Gastroesophageal sphincter (tissue), 4 donors: ENCODE measurements around the gene DYSF. TPM values are rescaled to one million over a fixed set of nuclear protein-coding genes. Genes with fewer than 3 reads are reported as not detected.

Experiments
- ATAC-seq: fragments of 150-250 bp; one replicate; pipeline ENCODE4 v1.9.1; 2016; ENCODE audit warnings: mild to moderate bottlenecking, moderate library complexity
- H3K27ac ChIP-seq, 4 donors: fragments of 200-600 bp; sonication (generic) in 3 of 4; 1 replicate in 3 of 4; 2 replicates in 1 of 4; pipeline ENCODE4 v1.5.1; 2016 to 2019
- H3K27me3 ChIP-seq: fragments of 200-600 bp; sonication (generic); one replicate; pipeline ENCODE4 v1.5.1; 2019
- H3K36me3 ChIP-seq, 2 donors: fragments of 200-600 bp; sonication (generic); one replicate each; pipeline ENCODE4 v1.5.1; 2019; ENCODE audit warnings: control low read depth in 1 of 2
- H3K4me1 ChIP-seq, 3 donors: fragments of 200-600 bp; sonication (generic); 1 replicate in 2 of 3; 2 replicates in 1 of 3; pipeline ENCODE4 v1.5.1; 2016 to 2019; ENCODE audit warnings: control low read depth in 2 of 3
- H3K4me3 ChIP-seq, 2 donors: fragments of 200-600 bp; sonication (generic); one replicate each; pipeline ENCODE4 v1.5.1; 2019; ENCODE audit warnings: mild to moderate bottlenecking in 1 of 2, moderate library complexity in 1 of 2
- H3K9me3 ChIP-seq, 3 donors: fragments of 200-600 bp; sonication (generic); one replicate each; pipeline ENCODE4 v1.5.1; 2017 to 2019; ENCODE audit warnings: control low read depth in 2 of 3
- EP300 ChIP-seq: sonication (generic); formaldehyde crosslinking; IDR thresholded peaks from one replicate; pipeline ENCODE4 v1.6.1; 2017; ENCODE audit warnings: antibody characterized with exemption, mild to moderate bottlenecking
- POLR2A ChIP-seq, 2 donors: fragments of 450-650 bp; IDR thresholded peaks; one replicate each; pipeline ENCODE4 v1.6.1; 2017; ENCODE audit warnings: antibody characterized with exemption in 2 of 2, mild to moderate bottlenecking in 2 of 2, moderate library complexity in 1 of 2
- POLR2AphosphoS5 ChIP-seq: sonication (generic); formaldehyde crosslinking; IDR thresholded peaks from one replicate; pipeline ENCODE4 v1.6.1; 2017; ENCODE audit warnings: antibody characterized with exemption
- WGBS, 2 donors: methylation state at CpG; one replicate each; pipeline ENCODE4 v1.1.5; 2018; ENCODE audit warnings: low coverage in 1 of 2; 5-methylcytosine and 5-hydroxymethylcytosine counted together
- total RNA-seq, 4 donors: library from RNA; depleted of rRNA; stranded (reverse); fragments of >200 nt; gene quantifications; one replicate each; pipeline ENCODE4 v1.1.0, GENCODE V29; 2016
- TF ChIP-seq, protein P1 (sequence below), 4 experiments: fragments of 200-600 bp in 2 of 4; fragments of 450-650 bp in 2 of 4; sonication (generic) in 1 of 4; IDR thresholded peaks; one replicate each; pipeline ENCODE4 v1.5.1; 2017 to 2019; ENCODE audit warnings: antibody characterized with exemption in 4 of 4, mild to moderate bottlenecking in 2 of 4, moderate library complexity in 2 of 4

The DYSF gene
- total RNA-seq, 4 donors from 2014 or later = 11.0 to 50.1 (median 17.4) TPM

DNA sequence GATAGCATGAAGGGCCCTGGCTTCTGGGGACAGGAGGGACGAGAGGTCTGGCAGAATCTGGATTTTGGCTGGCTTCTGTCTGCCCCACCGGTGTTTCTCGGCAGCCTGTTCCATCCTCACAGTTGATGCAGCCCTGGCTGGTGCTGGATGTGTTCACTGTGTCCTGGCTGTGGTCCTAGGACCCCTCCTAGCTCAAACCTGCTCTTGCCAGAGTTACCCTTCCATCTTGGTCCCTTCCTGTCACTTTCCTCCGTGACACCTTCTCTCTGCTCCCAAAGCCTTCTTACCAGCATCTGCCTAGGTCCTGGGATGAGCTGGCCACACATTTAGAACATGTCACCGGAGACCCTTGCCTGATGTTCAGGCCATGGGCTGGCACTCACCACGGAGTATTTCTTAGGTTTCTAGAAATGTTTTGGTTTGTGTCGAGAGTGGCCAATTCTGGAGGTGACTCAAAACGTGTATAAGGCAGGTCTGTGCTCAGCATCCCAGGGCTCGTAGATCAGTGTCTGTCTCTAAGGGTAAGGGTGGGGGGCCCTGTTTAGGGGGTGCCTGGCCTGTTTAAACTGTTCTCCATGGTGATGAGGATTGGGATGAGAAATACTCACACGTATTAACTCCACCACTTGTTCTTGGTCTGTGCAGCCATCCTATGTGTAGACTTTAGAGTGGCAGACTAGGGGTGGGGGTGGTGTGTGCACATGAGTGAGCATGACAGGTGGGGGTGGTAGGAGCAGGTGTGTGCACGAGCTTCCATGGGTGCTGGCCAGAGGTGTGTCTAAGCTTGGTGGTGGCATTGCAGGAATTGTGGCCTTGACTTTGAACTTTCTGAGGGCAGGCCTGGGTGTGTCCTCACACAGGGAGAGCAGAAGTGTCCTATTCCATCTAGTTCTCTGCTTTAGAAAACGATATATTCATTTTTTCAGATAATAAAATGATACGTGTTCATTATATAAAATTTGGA, 162.7 kb downstream of the DYSF start:
- H3K27ac ChIP-seq = peak overlapping the region in 3 of 4 donors; percentile 63 to 68 (median 68)
- WGBS, 2 donors = 84 to 94% methylated on average over 3 to 12 of the region's 13 CpGs

DNA sequence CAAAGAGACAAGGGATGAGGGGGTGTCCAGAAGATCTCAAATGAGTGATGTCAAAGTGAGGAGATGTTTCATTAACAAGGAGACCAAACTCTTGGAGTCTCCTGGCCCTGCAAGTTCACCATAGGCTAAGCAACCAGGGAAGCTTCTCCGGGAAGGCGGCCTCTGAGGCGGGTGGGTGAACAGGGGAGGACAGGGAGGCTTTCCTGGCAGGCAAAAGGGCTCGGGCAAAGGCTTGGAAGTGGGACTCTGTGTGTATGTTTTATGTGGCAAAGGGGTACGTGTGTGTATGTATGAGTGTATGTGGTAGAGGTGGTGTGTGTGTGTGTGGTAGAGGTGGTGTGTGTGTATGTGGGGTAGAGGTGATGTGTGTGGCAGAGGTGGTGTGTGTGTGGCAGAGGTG, 163.9 kb downstream of the DYSF start:
- no peak for ATAC-seq

More for the DNA sequence above, 162.7 kb downstream of the DYSF start:
- Histone ChIP-seq H3K27me3 (no peaks in the 10 kb centered on the region), H3K36me3 (peaks cover 0 to 22% of the 10 kb centered on the region in 2 donors), H3K4me3 (no peak overlapping the region), H3K4me1 (peaks cover 0 to 27% (median 3%) of the 10 kb centered on the region in 3 donors), H3K9me3 (no peaks in the 10 kb centered on the region)
- TF ChIP-seq POLR2A (IDR thresholded peaks at IDR 0.05) (no peak), EP300 (no peak), POLR2AphosphoS5 (no peak)
- TF ChIP-seq, protein P1, sequence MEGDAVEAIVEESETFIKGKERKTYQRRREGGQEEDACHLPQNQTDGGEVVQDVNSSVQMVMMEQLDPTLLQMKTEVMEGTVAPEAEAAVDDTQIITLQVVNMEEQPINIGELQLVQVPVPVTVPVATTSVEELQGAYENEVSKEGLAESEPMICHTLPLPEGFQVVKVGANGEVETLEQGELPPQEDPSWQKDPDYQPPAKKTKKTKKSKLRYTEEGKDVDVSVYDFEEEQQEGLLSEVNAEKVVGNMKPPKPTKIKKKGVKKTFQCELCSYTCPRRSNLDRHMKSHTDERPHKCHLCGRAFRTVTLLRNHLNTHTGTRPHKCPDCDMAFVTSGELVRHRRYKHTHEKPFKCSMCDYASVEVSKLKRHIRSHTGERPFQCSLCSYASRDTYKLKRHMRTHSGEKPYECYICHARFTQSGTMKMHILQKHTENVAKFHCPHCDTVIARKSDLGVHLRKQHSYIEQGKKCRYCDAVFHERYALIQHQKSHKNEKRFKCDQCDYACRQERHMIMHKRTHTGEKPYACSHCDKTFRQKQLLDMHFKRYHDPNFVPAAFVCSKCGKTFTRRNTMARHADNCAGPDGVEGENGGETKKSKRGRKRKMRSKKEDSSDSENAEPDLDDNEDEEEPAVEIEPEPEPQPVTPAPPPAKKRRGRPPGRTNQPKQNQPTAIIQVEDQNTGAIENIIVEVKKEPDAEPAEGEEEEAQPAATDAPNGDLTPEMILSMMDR (IDR thresholded peaks at IDR 0.05) = no peak
- no peak for ATAC-seq

DNA sequence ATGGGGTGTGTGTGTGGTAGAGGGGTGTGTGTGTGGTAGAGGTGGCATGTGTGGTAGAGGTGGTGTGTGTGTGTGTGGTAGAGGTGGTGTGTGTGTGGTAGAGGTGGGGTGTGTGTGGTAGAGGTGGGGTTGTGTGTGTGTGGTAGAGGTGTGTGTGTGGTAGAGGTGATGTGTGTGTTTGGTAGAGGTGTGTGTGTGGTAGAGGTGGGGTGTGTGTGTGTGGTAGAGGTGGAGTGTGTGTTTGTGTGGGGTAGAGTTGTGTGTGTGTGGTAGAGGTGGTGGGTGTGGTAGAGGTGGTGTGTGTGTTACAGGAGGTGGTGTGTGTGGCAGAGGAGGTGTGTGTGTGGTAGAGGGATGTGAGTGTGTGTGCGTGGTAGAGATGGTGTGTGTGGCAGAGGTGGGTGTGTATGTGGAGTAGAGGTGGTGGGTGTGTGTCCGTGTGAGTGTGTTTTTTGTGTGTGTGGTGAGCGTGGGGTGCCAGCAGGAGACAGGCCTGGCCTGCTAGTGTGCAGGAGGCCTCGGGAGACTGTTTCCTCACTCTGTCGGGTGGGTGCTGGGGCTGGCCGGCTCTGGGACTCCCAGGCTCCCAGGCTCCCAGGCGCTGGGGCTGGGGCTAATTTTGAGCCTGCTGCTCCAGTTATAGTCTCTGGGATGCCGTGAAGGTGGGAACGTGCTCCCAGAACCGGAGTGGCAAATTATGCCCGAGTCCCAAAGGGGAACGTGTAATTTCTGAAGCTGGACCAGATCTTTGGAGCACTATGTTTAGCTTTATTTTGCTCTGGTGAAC, 165.2 kb downstream of the DYSF start:
- TF ChIP-seq, protein P1 (IDR thresholded peaks at IDR 0.05) = no peak
- TF ChIP-seq POLR2AphosphoS5 = no peak
- no peak for TF ChIP-seq POLR2A (IDR thresholded peaks at IDR 0.05)
- no peak for TF ChIP-seq EP300
- Histone ChIP-seq H3K4me1 (peaks cover 0 to 27% (median 3%) of the 10 kb centered on the region in 3 donors), H3K27me3 (no peaks in the 10 kb centered on the region), H3K36me3 (peaks cover 0 to under 1% of the 10 kb centered on the region in 2 donors), H3K4me3 (no peak overlapping the region), H3K27ac (peak overlapping the region in 1 of 4 donors; percentile 24), H3K9me3 (no peaks in the 10 kb centered on the region)
- ATAC-seq = peak; percentile 30
- WGBS, 2 donors = 42 to 78% methylated on average over 4 to 7 of the region's 12 CpGs

More for the DNA sequence above, 163.9 kb downstream of the DYSF start:
- 94 to 100% methylated on average over 1 to 5 of the region's 5 CpGs for WGBS, 2 donors
- Histone ChIP-seq H3K9me3 (no peaks in the 10 kb centered on the region), H3K27ac (no peak overlapping the region), H3K4me1 (peaks cover 0 to 27% (median 3%) of the 10 kb centered on the region in 3 donors), H3K4me3 (no peak overlapping the region), H3K36me3 (peaks cover 0 to 12% of the 10 kb centered on the region in 2 donors), H3K27me3 (no peaks in the 10 kb centered on the region)
- TF ChIP-seq, protein P1 (IDR thresholded peaks at IDR 0.05) = no peak
- TF ChIP-seq EP300 = no peak
- TF ChIP-seq POLR2AphosphoS5 = no peak
- no peak for TF ChIP-seq POLR2A (IDR thresholded peaks at IDR 0.05)

DNA sequence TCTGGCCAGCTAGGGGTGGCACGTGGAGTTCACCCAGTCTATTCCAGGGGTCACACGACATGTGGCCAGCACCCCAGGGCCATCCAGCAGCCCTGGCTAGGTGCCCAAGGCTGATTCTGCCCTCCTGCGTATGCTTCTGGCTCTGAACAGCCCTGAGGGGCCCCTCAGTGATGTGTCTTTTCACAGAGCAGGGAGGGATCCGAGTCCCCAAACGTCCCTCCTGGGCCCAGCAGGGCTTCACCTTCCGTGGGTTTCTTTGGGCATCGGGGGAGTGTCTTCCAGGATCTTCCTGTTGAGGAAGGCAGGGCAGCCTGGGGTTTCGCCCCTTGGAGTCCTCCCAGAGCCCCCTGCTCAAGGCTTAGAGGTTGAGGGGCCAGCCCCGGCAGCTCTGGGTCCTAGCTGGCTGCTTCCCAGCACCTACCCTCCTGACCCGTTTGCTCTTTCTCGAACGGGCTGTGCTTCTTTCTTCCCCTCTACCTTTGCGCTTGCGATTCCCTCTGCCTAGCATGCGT, 165.9 kb downstream of the DYSF start:
- no peak for ATAC-seq
- TF ChIP-seq EP300 (no peak), POLR2A (IDR thresholded peaks at IDR 0.05) (no peak), POLR2AphosphoS5 (no peak)
- TF ChIP-seq, protein P1 (IDR thresholded peaks at IDR 0.05) = no peak
- peaks cover 0 to 22% (median 3%) of the 10 kb centered on the region in 3 donors for H3K4me1 ChIP-seq
- no peak overlapping the region for H3K4me3 ChIP-seq
- no peaks in the 10 kb centered on the region for H3K36me3 ChIP-seq
- H3K9me3 ChIP-seq = no peaks in the 10 kb centered on the region
- H3K27ac ChIP-seq = peak overlapping the region in 1 of 4 donors; percentile 24
- H3K27me3 ChIP-seq = no peaks in the 10 kb centered on the region
- WGBS, 2 donors = 65 to 90% methylated on average over 5 to 8 of the region's 15 CpGs
